Measurements from ENCODE around the gene PLK1.

Gene PLK1

DNA sequence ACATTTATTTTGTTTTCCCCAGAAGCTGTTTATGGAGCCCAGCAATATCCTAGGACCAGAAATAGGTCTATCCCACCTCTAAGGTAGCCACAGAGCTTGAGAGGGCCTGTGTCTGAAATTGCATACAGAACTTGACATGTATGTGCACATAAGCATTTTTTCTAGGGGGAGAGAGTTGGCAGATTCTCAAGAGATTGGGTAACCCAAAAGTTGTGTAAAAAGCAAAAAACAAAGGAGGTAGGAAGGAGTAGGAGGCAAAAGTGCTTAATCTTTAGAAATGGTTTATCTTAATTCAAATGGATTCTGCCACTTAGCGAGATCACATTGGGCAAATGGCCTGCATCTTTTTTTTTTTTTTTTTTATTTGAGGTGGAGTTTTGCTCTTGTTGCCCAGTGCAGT is 3.5 kb downstream of the PLK1 start:
- no peak for DNase-seq

- no peak for DNase-seq
Observed at GRCh38 chr16:23683487-23683886, 4.8 kb downstream of the PLK1 start.

DNA sequence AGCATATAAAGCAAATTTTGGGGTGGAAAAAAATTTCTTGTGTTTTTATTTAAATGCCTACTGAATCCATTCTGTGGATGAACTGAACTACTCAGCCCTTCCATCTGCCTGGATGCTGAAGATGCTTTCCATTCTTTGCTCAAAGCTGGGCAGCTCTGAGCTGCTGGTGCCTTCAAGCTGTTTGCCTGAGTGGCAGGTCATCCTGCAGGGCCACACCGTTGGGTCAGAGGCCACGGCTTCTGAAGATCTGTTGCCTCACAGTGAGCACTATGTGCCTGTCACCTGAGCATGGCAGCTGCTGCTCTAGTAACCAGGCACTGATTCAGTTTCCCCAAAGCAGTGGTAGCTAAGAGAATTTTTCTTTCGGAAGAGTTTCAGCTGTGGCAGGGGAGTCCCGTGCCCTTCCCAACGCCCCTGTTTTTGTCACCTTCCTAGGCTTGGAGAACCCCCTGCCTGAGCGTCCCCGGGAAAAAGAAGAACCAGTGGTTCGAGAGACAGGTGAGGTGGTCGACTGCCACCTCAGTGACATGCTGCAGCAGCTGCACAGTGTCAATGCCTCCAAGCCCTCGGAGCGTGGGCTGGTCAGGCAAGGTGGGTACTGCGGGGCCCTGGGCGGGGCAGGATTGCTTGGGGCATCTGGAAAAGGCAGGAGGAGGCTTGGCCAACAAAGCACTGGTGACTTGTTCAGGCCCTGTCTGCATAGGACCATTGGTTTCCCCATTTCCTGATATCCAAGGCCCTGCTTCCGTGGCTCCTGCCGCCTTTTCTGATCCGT is 8.5 kb downstream of the PLK1 start:
- DNase-seq, result no peak

- no peak for DNase-seq
Observed at GRCh38 chr16:23689442-23690187, 10.9 kb downstream of the PLK1 start.

GRCh38 chr16:23690771-23691482 is 12.2 kb downstream of the PLK1 start:
- no peak for DNase-seq

- no peak for DNase-seq
Observed at GRCh38 chr16:23691483-23692189, 12.9 kb downstream of the PLK1 start.

DNA sequence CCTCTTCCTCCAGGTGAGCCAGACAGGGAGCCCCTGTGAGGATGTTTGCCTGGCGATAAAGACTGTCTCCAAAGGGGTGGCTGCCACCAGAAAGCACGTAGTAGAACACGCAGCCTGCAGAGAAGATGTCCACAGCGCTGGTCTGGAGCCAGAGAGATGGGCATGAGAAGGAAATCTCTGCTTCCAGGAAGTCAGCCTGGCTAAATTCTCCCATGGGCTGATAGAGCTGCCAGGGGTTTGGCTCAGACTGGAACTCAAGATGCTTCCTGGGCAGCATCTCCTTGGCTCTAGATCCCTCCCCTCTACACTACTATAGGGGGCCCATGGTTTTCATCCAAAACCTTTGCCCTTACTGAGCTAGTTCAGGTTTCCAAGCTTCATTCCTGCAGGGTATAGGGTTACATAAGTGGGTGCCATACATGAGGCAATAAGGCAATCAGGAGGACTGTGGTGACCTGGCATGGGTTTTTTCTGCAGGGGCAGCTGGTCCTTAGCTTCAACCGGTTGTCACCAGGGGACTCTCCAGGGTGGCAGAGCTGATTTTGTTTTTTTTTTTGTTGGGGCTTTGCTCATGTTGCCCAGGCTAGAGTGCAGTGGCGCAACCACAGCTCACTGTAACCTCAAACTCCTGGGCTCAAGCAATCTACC is 13.6 kb downstream of the PLK1 start:
- DNase-seq, result no peak

DNA sequence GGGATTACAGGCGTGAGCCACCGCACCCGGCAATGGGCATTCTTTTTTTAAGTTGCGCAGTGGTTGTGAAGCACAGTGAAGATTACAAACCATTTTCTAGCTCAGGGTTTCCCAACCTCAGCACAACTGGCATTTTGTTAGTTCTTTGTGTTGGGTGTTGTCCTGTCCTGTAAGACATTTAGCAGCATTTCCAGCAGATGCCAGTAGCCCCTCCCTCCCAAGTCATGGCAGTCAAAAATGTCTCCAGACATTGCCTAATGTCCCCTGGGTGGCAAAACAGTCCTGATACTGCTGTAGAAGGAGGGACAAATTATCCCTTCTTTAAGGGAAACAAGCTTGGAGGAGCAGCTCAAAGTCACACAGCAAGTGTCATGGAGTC is 15.6 kb downstream of the PLK1 start:
- DNase-seq, result no peak

DNA sequence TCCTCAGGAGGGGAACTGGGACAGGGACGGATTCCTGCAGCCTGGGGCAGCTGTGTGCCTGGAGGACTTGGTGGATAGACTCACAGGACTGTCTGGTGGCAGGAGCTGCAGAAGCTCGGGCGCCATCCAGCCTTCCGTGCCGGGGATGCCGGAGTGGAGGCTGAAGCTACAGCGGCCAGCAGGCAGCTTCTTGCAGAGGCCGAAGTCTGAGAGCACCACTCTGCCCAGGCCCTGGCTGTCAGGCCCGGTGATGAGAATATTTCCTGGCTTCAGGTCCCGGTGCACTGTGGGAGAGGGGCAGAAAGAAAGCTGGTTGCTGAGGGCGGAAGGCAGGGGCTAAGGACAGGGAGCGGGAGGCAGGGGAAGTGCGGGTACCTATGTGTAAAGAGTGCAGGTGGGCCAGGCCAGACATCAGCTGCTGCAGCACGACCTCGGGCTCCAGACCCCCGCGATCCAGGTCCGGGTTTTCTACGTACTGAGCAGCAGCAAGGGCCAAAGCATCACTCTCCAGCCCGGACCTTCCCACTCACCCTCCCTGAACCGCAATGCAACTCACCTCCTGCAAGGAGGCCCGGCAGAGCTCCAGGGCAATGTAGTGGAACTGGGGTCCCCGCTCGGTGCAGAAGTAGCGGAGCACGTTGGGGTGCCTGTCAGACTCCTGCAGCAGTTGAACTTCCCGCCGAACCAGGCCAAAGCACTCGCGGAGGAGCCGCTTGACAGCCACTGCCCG is 16.1 kb downstream of the PLK1 start:
- no peak for DNase-seq

- DNase-seq, result no peak
Observed at GRCh38 chr16:23695756-23696155, 17.1 kb downstream of the PLK1 start.

DNA sequence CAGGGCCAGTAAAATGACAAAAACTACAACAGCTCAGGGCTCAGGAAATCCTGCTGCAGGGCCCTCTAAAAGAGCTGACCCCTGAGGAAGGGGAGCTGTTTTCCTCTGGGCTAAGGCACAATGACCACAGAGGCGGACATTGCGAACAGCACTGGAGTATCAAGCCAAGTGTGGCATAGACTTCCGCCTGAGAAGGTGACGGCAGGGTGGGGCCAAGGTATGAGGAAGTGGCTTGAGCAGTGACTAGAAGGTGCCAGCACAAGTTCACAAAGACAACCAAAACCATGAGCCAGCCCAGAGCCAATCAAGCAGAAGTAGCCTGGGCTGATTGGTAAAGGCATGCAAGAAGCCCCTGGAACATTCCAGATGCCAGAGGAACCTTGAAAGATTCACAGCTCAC is 20.4 kb downstream of the PLK1 start:
- DNase-seq, result no peak

GRCh38 chr16:23700093-23700492 is 21.4 kb downstream of the PLK1 start:
- no peak for DNase-seq

DNA sequence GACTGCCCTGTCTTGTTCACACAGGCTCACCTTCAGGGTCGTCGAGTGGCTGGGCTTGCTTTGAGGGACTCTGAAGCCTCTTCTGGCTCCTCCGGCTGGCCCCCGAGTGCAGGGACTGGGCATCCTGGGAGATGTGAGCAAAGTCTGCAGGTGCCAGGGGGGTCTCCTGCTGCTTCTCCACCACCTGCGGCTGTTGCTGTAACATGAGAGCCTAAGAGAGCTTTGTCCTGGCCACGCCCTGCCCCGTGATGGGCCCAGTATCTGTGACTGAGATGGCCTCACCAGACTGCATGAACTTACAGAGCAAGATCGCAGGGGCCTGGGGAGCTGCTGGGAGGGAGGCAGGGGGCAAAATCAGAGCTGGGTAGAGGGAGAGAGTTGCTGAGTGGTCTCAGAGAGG is 21.8 kb downstream of the PLK1 start:
- no peak for DNase-seq

- DNase-seq, result no peak
Observed at GRCh38 chr16:23701045-23701444, 22.4 kb downstream of the PLK1 start.

DNA sequence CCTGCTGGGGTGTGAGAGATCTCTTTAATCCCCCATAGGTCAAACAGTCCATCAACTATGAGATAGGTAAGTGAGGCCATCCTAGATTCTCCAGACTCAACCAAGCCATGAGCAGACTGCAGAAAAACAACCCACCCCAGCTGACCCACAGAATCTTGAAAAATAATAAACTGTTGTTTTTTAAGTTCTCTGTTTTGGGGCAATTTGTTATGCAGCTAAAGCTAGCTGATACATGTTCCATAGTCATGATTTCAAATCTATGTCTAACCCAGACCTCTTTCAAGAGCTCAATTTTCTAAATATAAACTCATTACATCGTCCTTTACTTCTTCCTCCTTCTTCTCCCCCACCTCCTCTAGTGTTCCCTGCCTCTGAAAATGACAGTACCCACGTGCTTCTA is 24.3 kb downstream of the PLK1 start:
- no peak for DNase-seq

GRCh38 chr16:23704772-23705516 is 26.3 kb downstream of the PLK1 start:
- DNase-seq, result no peak

GRCh38 chr16:23705517-23705902 is 26.8 kb downstream of the PLK1 start:
- no peak for DNase-seq

- no peak for DNase-seq
Observed at GRCh38 chr16:23706439-23706838, 27.8 kb downstream of the PLK1 start.

GRCh38 chr16:23709536-23709935 is 30.8 kb downstream of the PLK1 start:
- DNase-seq, result no peak

DNA sequence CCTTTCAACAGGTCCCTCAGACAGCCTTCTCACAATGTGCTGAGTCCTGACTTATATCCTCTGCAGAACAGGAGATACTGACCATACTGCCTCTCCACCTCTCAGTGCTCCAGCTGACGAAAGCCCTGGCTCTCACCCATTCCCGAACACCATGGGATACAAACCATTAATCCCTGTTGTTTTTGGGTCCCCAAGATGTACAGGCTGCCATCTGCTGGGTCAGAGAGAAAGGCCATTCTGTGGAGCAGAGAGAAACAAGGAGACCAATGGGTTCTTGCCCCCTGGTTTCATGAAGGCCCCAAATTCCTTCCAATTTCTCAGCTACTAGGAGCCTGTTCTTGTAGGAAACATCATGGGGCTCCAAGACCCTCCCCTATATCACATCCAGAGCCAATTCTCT is 31.3 kb downstream of the PLK1 start:
- no peak for DNase-seq

- no peak for DNase-seq
Observed at GRCh38 chr16:23710504-23710903, 31.8 kb downstream of the PLK1 start.
